Measurements from ENCODE around the gene FAM167B.
A peak's percentile ranks its signal among the peaks of the same experiment; 100 is the strongest.
"Not testable (repeated sequence)": the region's sequence is repeated elsewhere in the genome, so short reads cannot be mapped to it uniquely, and the experiment has no call there.

FAM167B gene

DNA sequence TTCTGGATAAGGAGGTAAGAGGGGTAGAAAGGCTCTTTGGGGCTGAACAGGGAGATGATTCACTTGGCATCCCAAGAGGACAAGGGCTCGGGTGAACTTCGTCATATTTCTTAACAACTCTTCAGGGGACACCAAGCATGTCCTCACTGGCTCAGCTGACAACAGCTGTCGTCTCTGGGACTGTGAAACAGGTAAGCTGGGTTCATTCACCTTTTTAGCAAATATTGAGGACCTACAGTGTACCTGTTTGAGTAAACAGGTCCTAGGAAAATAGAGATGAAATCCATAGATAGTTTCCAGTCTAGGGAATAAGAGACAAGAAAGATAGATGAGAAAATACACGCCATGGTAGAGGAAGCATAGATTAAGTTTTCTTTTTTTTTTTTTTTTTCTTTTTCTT lies 22.7 kb upstream of the FAM167B start:
- no peak for DNase-seq

- no peak for DNase-seq
Observed at GRCh38 chr1:32228771-32229170, 18.3 kb upstream of the FAM167B start.

DNA sequence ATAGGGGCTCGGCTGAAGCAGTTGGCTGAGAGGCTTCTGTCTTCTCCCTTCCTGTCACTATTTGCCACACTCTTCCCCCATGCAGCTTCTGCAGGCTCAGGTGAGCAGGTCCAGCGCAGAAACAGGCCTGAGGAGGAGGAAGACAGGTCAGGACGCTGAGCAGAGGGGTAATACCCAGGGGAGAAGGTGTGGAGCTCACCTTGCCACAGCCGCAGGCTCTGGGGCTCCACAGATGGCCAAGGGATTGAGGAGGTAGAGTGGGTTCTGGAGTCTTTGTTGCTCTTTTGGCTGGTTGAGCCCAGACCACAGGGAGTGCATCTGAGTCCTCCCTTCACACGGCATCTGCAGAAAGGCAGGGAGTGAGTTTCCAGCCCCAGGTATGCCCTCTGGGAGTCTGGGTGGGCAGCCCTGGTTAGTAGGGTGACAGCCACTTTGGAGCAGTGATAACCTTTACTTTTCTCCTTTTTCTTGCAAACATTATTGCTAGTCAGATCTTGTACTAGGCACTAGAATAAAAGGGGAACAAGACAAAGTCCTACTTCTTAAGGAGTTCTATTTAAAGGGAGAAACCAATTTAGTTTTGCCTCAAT lies 15.1 kb upstream of the FAM167B start:
- no peak for DNase-seq

DNA sequence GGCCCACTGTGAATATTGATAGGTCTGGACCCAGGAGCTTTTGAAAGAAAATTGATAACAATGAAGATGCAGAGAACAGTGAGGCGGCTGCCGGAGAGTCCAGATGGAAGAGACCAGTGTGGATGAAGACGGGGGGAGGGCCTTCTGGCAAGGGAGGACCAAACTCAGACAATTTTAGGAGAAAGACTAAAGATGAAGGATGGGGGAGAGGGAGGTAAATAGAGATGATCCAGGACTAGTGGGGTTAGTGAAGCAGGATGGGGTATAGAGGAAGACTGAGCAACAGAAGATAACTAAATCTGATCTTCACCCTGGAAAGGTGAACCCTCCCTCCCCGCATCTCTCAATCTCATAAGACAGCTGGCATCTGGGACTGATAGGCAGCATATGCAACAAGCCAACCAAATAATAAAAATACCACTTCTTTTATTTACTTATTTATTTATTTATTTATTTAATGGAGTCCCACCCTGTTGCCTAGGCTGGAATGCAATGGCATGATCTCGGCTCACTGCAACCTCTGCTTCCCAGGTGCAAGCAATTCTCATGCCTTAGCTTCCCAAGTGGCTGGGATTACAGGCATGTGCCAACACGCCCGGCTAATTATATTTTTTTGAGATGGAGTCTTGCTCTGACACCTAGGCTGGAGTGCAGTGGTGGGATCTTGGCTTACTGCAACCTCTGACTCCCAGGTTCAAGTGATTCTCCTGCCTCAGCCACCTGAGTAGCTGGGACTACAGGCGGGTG lies 14.3 kb upstream of the FAM167B start:
- no peak for DNase-seq

GRCh38 chr1:32234792-32235191 lies 12.2 kb upstream of the FAM167B start:
- DNase-seq: no peak

GRCh38 chr1:32239337-32239736 lies 7.7 kb upstream of the FAM167B start:
- no peak for DNase-seq

- no peak for DNase-seq
Observed at GRCh38 chr1:32239790-32240139, 7.3 kb upstream of the FAM167B start.

DNA sequence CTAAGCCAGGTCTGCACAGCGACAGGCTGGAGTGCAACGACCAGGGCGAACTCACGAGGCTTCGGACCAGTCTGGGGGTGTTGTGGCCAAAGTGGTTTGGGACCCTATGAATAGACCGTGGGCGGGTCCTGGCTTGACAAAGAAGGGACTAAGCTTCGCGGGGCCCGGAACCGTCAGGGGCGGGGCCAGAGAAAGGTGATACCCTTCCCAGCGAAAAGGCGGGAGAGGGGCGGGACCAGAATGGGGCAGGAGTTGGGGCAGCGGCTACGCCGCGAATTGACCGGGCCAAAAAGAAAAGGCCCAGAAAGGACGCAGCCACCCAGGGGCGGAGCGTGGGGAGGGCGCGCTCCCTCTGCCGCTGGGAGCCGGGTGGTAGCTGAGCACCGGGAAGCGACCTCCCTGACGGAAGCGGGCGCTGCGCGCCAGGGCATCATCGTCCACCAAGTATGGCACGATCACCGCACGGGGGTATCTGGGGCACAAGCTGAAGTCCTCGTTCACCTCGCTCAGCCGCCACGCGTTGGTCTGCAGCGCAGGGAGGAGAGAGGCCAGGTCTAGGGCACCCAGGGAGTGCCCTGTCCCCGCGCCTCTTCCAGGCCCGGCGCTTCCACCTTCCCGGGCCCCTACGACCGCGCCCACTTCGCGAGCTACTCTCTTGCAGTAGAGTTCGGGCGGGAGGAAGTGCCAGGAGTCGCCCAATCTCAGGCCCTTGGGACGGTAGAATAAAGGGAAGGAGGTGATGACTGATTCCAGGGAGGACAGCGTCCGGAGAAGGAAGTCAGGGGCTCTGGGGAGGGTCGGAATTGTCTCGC lies 6.7 kb upstream of the FAM167B start:
- DNase-seq: no peak

- DNase-seq: no peak
Observed at GRCh38 chr1:32241001-32241763, 5.8 kb upstream of the FAM167B start.

DNA sequence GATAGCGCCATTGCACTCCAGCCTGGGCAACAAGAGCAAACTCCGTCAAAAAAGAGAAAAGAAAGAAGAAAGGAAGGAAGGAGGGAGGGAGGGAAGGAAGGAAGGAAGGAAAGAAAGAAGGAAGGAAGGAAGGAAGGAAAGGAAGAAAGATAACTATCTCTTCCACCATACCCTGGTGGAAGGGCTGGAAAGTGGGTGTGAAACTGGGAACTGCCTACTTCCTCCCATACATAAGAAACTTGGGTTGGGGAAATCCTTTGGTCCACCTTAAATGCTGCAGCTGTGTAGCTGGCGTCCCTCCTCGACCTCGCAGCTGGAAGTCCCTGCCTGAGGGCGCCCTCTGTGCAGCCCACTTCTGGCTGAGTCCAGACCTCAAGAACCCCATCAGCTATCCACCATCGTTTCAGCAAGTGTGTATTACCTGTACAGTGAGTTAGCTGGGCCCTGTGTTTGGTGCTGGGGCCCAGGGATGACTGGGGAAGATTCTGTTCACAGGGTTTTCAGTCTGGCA lies 4.6 kb upstream of the FAM167B start:
- no peak for DNase-seq

DNA sequence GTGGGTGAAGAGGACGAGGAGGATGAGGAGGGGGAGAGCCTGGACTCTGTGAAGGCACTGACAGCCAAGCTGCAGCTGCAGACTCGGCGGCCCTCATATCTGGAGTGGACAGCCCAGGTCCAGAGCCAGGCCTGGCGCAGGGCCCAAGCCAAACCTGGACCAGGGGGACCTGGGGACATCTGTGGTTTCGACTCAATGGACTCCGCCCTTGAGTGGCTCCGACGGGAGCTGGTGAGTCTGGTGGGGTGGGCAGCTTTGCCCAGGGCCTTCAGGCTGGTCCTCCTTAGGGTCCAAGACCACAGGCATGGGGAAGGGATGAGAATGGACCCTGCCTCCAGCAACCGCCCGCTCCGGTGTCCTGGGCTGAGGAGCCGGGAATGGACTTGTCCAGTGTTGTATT lies 430 bp downstream of the FAM167B start:
- no peak for DNase-seq

- peak; percentile 57 for DNase-seq
Observed at GRCh38 chr1:32247983-32248889, 1.2 kb downstream of the FAM167B start.

DNA sequence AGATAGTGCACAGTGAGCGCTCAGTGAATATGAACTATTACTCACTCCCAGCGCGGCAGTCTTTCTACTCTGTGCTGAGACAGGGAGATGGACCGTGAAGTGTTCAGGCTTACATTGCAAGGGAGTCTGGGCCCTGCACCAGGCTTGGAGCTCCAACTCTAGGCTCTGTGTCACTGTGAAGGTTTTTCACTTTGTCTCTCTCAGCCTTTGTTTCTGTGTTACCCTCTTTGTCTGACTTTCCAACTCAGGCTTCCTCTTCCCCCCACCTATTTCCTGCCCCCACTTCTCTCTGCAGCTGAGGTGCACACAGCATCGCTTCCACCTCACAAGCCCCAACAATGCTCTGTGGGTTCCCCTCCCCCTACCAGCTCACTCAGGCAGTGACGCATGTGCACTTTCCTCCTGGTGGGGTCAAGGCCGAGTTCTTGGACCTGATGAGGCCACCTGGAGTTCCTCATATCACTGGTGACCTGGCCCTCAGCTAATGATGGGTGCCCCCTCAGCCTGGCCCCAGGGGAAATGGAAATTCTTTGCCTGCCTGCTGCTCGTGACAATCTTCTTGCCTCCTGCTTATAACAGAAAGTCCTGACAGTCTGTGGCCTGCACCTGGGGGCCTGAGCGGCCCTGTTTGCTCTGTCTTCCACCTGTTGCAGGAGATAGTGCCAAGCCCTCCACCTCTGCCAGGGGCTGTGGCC lies 3.0 kb downstream of the FAM167B start:
- peak; percentile 86 for DNase-seq

- DNase-seq: no peak
Observed at GRCh38 chr1:32250893-32251716, 4.1 kb downstream of the FAM167B start, which contains the start of gene LCK. TSS of gene LCK (plus strand) at chr1:32251265. CDS start at chr1:32274330, 23,065 bp downstream.

DNA sequence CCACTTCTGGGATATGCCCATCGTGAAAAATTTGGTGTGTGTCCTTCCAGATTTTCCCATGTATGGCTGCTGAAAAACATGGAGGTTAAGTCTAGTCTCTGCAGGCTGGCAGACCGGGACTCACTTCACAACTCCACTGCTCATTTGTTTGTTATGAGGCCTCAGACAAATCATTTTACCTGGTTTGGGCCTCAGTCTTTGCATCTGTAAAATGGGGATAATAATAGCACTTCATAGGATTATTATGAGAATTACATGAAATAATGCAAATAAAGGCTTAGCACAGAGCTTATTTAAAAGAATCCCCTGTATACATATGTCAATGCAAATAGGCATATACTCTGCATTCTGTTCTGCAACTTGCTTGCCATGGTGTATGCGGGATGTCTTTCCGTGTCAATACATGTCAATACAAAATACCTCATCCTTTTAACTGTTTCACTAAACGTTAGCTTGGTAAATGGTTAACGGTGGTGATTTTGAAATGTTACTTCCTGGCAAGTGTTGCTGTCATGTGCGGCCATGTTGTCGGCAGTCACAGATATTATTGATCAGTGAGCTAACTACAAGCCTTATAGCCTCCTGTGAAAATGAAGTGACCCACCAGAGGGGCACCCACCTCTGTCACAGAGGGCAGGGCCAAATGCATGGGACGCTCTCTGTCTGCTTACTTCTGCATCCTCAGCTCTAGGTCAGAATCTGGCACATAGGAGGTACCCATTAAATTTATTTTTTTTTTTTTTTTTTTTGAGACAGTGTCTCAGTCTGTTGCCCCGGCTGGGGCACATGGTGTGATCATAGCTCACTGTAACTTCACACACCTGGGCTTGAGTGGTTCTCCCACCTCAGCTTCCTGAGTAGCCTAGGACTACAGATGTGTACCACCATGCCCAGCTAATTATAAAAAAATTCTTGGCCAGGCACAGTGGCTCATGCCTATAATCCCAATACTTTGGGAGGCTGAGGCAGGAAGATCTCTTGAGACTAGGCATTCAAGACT lies 8.3 kb downstream of the FAM167B start:
- DNase-seq: no peak

DNA sequence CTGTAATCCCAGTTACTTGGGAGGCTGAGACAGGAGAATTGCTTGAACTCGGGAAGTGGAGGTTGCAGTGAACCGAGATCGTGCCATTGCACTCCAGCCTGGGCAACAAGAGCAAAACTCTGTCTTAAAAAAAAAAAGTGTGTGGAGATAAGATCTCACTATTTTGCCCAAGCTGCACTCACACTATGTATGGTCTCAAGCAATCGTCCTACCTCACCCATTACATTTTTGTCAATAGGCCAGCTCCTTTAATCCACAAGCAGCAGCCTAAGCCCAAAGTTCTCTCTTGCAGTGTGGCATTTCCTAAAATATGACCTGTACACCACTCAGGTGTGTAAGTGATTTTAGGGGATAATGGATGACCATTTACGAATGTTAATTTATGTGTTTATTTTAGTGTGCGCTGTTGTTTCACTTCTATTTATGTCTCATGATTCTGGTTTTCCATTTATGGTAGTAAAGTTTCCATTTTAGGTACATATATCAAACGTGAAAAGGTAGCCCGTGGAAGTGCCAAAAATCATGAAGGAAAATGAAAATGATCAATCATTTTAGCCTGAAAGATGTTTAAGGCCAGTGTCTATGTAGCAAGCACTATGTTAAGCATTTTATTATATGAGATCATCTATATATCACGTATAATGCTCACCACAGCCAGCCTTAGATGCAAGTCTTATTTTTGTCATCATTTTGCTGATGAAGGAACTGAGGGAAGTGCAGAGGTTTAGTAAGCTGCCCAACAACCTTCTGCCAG lies 9.6 kb downstream of the FAM167B start:
- DNase-seq: no peak

DNA sequence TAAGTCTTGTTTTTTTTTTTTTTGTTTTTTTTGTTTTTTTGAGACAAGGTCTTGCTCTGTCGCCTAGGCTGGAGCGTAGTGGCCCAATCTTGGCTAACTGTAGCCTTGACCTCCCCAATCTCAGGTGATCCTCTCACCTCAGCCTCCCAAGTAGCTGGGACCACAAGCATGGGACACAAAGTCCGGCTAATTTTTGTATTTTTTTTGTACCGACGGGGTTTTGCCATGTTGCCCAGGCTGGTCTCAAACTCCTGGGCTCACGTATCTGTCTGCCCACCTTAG lies 10.1 kb downstream of the FAM167B start:
- DNase-seq: no peak

DNA sequence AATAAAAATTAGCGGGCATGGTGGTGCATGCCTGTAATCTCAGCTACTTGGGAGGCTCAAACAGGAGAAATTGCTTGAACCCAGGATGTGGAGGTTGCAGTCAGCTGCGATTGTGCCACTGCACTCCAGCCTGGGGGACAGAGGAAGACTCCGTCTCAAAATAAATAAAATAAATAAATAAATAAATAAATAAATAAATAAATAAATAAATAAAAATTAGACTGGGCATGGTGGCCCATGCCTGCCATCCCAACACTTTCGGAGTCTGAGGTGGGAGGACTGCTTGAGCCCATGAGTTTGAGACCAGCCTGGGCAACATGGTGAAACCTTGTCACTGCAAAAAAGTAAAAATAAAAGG lies 16.2 kb downstream of the FAM167B start:
- DNase-seq: not testable (repeated sequence)

DNA sequence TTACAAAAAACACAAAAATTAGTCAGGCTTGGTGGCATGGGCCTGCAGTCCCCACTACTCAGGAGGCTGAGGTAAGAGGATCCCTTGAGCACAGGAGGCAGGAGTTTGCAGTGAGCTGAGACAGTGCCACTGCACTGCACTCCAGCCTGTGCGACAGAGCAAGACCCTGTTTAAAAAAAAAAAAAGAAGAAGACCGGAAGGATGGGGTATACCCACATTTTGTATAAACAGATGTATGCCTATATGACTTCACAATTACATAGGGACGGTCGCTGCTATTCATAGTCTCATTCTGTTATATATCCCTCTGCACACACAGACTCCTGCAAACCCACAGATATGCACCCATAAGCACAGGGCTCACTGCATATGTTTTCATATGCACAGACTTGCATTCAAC lies 16.7 kb downstream of the FAM167B start:
- DNase-seq: no peak

Data from GDM1 (cell line).